GM12875 (cell line): Measurements from ENCODE around the gene NFIX.

Experiments
- H3K4me3 ChIP-seq: one replicate; pipeline ENCODE4 v1.5.1; 2011; ENCODE audit warnings: low read depth, low read length, control low read depth
- TF ChIP-seq, protein P1 (sequence below): IDR thresholded peaks from 2 replicates; pipeline ENCODE4 v1.5.1; 2011; ENCODE audit warnings: low read depth, mild to moderate bottlenecking, control low read depth, inconsistent platforms, low read length, moderate library complexity, borderline replicate concordance; ENCODE audit not compliant: insufficient read depth

Gene NFIX

DNA sequence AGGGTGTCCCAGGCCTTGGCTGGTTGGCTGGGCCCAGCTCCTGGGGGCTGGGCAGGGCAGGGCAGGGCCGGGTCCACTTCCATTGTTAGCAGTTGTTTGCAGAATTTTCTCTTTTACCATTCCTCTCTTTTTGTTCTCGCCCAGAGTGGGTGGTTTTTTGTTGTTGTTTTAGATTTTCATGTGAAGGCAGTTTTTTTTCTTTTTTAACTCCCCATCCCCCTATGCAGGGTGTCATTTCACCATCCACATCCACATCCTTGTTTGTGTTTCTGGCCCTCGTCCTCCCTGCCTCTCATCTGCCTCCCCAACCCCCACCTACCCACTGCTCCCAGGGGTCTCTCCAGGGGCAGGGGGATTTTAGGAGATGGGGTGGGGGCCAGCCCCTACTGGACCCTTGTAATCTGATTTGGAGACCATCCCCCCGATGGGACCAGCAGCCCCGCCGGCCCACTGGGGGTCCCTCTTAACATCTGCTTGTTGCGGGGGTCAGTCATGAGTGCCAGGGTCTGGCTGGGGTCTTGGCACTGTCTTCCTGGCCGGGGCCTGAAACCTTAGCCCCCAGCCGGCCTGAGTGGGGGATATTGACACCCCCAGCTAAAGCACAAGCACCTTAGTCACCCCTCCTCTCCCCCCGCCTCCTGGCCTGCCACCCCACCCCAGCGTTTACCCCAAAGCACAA, 144.5 kb downstream of the NFIX start:
- TF ChIP-seq, protein P1, sequence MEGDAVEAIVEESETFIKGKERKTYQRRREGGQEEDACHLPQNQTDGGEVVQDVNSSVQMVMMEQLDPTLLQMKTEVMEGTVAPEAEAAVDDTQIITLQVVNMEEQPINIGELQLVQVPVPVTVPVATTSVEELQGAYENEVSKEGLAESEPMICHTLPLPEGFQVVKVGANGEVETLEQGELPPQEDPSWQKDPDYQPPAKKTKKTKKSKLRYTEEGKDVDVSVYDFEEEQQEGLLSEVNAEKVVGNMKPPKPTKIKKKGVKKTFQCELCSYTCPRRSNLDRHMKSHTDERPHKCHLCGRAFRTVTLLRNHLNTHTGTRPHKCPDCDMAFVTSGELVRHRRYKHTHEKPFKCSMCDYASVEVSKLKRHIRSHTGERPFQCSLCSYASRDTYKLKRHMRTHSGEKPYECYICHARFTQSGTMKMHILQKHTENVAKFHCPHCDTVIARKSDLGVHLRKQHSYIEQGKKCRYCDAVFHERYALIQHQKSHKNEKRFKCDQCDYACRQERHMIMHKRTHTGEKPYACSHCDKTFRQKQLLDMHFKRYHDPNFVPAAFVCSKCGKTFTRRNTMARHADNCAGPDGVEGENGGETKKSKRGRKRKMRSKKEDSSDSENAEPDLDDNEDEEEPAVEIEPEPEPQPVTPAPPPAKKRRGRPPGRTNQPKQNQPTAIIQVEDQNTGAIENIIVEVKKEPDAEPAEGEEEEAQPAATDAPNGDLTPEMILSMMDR: no peak
- H3K4me3 ChIP-seq: no peak overlapping the region

DNA sequence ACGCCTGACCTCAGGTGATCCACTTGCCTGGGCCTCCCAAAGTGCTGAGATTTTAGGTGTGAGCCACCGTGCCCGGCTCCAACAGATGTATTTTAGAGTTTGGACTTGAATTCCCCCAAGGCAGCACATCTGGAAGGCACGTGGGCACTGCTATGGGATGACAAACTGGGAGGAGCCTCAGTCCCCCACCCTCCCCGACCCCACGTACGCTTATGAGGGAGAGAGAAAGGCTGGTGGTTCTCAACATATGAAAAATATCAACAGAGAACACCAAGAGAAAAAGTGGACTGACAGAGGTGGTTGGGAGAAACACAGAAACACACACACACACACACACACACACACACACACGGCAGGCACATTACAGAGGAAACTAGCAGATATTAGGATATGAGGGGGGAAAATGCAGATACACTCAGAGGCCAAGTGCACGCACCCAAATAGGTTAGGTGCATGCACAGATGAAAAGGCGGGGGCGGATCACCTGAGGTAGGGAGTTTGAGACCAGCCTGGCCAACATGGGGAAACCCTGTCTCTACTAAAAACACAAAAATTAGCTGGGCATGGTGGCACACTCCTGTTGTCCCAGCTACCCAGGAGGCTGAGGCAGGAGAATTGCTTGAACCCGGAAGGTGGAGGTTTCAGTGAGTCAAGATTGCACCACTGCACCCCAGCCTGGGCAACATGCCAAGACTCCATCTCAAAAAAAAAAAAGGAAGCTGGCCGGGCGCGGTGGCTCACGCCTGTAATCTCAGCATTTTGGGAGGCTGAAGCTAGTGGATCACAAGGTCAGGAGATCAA, 151.7 kb downstream of the NFIX start:
- H3K4me3 ChIP-seq: no peak overlapping the region

More for the DNA sequence above, 151.7 kb downstream of the NFIX start:
- TF ChIP-seq, protein P1: no peak
